Type B pancreatic cell (in vitro differentiated cells): ENCODE results near the gene ADARB2. TPM values are rescaled to one million over a fixed set of nuclear protein-coding genes. Genes with fewer than 3 reads are reported as not detected.
A peak's percentile ranks its signal among the peaks of the same experiment; 100 is the strongest.
"Not testable (repeated sequence)": the region's sequence is repeated elsewhere in the genome, so short reads cannot be mapped to it uniquely, and the experiment has no call there.

Source experiments
- DNase-seq: peaks from one replicate; pipeline ENCODE4 v3.0.0; 2021; ENCODE audit warnings: mixed read lengths; ENCODE audit not compliant: unreplicated experiment; ENCODE audit errors: extremely low spot score
- H3K27ac Mint-ChIP-seq: 2 replicates; pipeline ENCODE4 v1.8.0; 2021; ENCODE audit warnings: mild to moderate bottlenecking, mixed read lengths
- H3K27me3 Mint-ChIP-seq: 2 replicates; pipeline ENCODE4 v1.8.0; 2021; ENCODE audit warnings: mixed read lengths
- H3K36me3 Mint-ChIP-seq: 2 replicates; pipeline ENCODE4 v1.8.0; 2021; ENCODE audit warnings: mixed read lengths
- H3K4me1 Mint-ChIP-seq: one replicate; pipeline ENCODE4 v1.8.0; 2021; ENCODE audit warnings: mixed read lengths; ENCODE audit not compliant: unreplicated experiment
- H3K4me3 Mint-ChIP-seq: 2 replicates; pipeline ENCODE4 v1.8.0; 2021; ENCODE audit warnings: mild to moderate bottlenecking, mixed read lengths
- H3K9me3 Mint-ChIP-seq: 2 replicates; pipeline ENCODE4 v1.8.0; 2021; ENCODE audit warnings: mixed read lengths
- total RNA-seq: library from RNA; stranded (reverse); gene quantifications from 2 replicates; pipeline ENCODE4 v1.2.1, GENCODE V29; 2021; ENCODE audit warnings: low replicate concordance
- TF ChIP-seq, protein P1 (sequence below): fragments of 200-600 bp; sonication (generic); conservative IDR thresholded peaks from 2 replicates; pipeline ENCODE4 v1.5.0; 2021; ENCODE audit warnings: antibody characterized with exemption, mild to moderate bottlenecking

ADARB2 gene
- total RNA-seq, 1 donor from 2014 or later, result 4.9 TPM

DNA sequence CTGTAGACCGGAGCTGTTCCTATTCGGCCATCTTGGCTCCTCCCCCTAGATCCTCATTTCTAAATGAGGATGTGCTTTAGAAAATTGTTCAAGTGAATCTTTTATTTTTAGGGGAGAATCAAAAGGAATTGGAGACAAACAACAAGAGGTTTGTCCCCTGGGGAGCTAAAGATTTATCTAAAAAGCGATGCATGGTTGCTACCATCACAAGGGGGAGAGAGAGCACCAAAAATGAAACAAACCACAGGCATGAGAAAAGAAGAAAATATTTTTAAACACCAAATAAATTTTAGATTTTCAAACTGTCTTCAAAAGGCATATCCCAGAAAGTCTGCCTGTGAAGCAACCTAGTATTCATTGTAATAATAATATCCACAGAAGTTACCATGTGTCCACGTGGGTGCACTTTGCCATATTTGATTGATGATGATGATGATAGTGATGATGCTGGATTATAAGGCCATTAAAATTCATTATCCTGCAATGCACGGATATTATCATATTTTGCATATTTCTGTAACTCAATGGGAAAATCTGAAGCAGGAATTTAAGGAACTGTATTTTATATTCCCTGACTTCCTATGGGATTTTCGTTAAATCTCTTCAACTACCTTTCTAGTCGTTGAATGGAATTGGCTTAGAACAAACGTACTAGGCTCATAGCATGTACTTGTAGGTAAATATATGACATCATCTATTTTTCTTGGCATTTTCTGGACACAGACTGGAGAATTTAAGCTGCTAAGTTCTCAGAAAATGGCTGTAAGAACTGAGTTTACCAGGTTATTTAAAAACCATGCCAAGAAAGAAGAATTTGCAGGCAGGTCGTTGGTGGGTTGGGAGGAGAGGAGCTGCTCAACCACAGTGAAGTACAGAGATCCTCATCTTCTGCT, 509.6 kb downstream of the ADARB2 start:
- H3K4me1 Mint-ChIP-seq, result no peaks in the 10 kb centered on the region
- DNase-seq, result no peak
- H3K9me3 Mint-ChIP-seq, result no peaks in the 10 kb centered on the region
- H3K27ac Mint-ChIP-seq, result no peak overlapping the region
- TF ChIP-seq, protein P1, sequence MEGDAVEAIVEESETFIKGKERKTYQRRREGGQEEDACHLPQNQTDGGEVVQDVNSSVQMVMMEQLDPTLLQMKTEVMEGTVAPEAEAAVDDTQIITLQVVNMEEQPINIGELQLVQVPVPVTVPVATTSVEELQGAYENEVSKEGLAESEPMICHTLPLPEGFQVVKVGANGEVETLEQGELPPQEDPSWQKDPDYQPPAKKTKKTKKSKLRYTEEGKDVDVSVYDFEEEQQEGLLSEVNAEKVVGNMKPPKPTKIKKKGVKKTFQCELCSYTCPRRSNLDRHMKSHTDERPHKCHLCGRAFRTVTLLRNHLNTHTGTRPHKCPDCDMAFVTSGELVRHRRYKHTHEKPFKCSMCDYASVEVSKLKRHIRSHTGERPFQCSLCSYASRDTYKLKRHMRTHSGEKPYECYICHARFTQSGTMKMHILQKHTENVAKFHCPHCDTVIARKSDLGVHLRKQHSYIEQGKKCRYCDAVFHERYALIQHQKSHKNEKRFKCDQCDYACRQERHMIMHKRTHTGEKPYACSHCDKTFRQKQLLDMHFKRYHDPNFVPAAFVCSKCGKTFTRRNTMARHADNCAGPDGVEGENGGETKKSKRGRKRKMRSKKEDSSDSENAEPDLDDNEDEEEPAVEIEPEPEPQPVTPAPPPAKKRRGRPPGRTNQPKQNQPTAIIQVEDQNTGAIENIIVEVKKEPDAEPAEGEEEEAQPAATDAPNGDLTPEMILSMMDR, result peak; percentile 42
- H3K36me3 Mint-ChIP-seq, result no peaks in the 10 kb centered on the region
- no peak overlapping the region for H3K4me3 Mint-ChIP-seq
- peaks cover 15% of the 10 kb centered on the region for H3K27me3 Mint-ChIP-seq

DNA sequence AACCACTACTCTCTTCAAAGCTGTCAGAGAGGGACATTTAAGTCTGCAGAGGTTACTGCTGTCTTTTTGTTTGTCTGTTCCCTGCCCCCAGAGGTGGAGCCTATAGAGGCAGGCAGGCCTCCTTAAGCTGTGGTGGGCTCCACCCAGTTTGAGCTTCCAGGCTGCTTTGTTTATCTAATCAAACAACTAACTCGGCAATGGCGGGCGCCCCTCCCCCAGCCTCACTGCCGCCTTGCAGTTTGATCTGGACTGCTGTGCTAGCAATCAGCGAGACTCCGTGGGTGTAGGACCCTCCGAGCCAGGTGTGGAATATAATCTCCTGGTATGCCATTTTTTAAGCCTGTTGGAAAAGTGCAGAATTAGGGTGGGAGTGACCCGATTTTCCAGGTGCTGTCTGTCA, 510.4 kb downstream of the ADARB2 start:
- DNase-seq, H3K4me1 Mint-ChIP-seq, H3K27ac Mint-ChIP-seq, H3K4me3 Mint-ChIP-seq, H3K36me3 Mint-ChIP-seq, H3K9me3 Mint-ChIP-seq: not testable (repeated sequence)
- peaks cover 15% of the 10 kb centered on the region for H3K27me3 Mint-ChIP-seq

DNA sequence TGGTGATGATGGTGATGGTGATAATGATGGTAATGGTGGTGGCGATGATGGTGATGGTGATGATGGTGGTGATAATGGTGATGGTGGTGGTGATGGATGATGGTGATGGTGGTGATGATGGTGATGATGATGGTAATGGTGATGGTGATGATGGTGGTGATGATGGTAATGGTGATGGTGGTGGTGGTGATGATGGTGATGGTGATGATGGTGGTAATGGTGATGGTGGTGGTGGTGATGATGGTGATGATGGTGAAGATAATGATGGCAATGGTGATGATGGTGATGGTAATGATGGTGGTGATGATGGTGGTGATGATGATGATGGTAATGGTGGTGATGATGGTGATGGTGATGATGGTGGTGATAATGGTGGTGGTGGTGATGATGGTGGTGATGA, 517.5 kb downstream of the ADARB2 start:
- not testable (repeated sequence) for H3K4me3 Mint-ChIP-seq, H3K27me3 Mint-ChIP-seq, H3K4me1 Mint-ChIP-seq, H3K9me3 Mint-ChIP-seq, DNase-seq, H3K36me3 Mint-ChIP-seq, H3K27ac Mint-ChIP-seq

DNA sequence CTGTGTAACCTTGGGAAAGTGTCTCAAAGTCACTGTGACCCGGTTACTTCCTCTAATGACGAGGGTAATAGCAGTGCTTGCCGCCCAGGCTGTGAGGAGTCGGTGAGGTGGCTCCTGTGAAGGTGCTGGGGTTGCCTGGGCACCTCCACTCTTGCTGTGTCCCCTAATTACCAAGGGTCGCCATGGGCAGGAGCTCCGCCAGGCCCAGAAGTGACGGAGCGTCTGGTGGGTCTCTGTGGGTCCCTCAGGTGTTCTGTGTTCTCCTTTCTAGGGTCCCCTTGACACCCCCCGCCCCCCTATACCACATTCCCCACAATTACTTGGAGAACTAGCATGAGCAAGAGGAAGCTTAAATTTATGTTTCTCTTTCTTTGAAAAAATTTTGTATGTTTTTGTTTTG, 519.7 kb downstream of the ADARB2 start:
- no peak overlapping the region for H3K27ac Mint-ChIP-seq
- no peak overlapping the region for H3K4me3 Mint-ChIP-seq
- no peaks in the 10 kb centered on the region for H3K9me3 Mint-ChIP-seq
- H3K4me1 Mint-ChIP-seq, result no peaks in the 10 kb centered on the region
- no peaks in the 10 kb centered on the region for H3K36me3 Mint-ChIP-seq
- peaks cover 5% of the 10 kb centered on the region for H3K27me3 Mint-ChIP-seq
- TF ChIP-seq, protein P1, result no peak
- DNase-seq, result no peak

DNA sequence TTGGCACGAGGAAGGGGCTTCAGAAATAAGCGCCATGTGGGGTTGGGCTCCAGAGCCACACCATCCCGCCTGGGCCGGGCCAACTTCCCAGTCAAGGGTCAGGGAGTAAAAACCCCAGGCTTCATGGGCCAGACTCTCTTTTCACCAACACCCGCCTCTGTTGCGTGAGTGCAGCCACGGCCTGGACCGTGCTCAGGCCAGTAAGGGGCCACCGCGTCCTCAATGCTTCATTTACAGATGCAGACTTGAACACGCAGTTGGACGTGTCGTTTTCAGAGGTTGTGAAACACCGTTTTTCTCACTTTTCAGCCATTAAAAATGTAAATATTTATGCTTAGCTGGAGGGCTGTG, 520.1 kb downstream of the ADARB2 start:
- Mint-ChIP-seq H3K27ac (no peak overlapping the region), H3K4me3 (no peak overlapping the region), H3K27me3 (peaks cover 5% of the 10 kb centered on the region), H3K4me1 (no peaks in the 10 kb centered on the region), H3K36me3 (no peaks in the 10 kb centered on the region), H3K9me3 (no peaks in the 10 kb centered on the region)
- TF ChIP-seq, protein P1, result no peak
- DNase-seq, result no peak

DNA sequence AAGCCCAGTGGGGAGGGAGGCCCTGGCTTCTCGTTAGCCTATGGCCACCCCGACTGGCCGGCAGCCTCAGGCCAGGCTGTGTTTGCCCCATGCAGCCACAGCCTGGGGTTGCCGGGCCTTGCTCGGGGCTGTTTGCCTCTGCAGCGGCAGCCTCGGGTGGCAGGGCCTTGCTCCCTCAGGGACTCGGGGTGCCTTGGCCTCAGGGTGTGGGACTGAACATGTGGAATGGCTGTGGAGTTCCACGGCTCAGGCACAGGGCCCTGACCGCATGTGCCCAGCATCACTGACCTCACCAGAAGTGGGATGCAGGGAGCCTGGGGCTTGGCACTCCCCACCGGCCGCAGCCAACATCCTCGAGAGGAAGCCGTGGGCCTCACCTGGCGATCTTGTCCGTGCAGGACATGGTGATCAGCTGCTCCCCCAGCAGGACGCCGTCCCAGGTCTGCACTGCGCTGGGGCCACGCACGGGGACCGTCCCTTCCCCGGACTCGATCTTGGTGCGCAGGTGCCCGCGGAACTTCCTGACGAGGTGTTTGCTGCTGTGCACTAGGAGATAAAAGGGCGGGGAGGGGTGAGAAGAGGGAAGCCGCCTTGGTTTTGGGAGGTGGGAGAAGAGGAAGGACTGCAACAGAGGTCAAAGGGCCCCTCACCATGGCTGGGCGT, 520.6 kb downstream of the ADARB2 start:
- peaks cover 5% of the 10 kb centered on the region for H3K27me3 Mint-ChIP-seq
- no peaks in the 10 kb centered on the region for H3K9me3 Mint-ChIP-seq
- TF ChIP-seq, protein P1, result no peak
- H3K36me3 Mint-ChIP-seq, result no peaks in the 10 kb centered on the region
- no peaks in the 10 kb centered on the region for H3K4me1 Mint-ChIP-seq
- no peak for DNase-seq
- no peak overlapping the region for H3K27ac Mint-ChIP-seq
- H3K4me3 Mint-ChIP-seq, result no peak overlapping the region
